GM18505 (cell line): ENCODE data around the gene CCL17.
"Not testable (repeated sequence)": the region's sequence is repeated elsewhere in the genome, so short reads cannot be mapped to it uniquely, and the experiment has no call there.

ENCODE experiments used
- ATAC-seq: cut with Tn5 transposase; IDR thresholded peaks from one replicate; pipeline ENCODE4 v1.9.1; 2021; ENCODE audit not compliant: unreplicated experiment
- POLR2A ChIP-seq: IDR thresholded peaks from 4 replicates; pipeline ENCODE4 v1.6.1; 2011; ENCODE audit warnings: borderline replicate concordance; ENCODE audit not compliant: insufficient read depth, insufficient read length; ENCODE audit errors: extremely low read depth

CCL17 gene

DNA sequence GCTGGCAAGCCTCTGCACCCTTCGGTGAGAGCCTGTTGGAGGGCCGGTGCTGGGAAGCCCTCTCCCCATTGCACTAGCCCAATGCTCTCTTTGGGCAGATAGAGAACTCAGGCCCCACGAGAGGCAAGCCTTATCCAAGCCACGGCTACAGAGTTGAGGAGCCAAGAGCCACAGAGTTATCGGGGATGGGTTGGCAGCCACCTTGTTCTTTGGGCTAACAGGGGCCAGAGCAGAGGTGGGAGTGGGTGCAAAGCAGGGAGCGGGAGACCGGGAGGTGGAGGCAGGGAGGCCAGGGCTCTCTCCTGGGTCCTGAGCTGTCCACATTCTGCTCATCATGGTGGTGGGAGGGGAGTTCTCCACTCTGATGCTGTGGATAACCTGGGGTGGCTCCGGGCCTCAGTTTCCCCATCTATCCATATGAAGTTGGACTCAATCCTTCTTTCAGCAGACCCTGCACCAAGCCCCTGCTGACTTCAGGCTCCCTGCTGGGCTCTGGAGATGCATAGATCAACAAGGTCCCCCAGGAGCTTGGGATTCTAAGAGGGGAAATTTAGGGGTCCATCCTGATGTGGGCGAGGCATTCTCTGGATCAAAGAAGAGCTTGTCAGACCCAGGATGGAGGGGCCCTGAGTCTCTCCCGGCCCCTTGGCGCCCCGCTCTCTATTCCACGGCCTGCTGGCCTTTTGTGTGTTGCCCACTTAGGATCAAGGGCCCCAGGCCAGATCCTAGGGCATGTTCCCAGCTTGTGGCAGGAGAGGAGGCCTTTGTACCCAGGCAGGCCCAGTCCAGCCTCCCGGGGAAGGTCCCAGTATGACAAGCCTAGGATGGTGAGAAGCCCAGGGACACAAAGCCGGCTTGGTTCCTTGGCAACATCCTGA is 32.8 kb upstream of the CCL17 start:
- no peak for ATAC-seq
- no peak for TF ChIP-seq POLR2A

- no peak for ATAC-seq
Observed at GRCh38 chr16:57372372-57373116, 32.0 kb upstream of the CCL17 start, which contains the start of gene CX3CL1. CX3CL1 (plus strand) TSS chr16:57372490; CDS start chr16:57372569, 79 bp downstream.

DNA sequence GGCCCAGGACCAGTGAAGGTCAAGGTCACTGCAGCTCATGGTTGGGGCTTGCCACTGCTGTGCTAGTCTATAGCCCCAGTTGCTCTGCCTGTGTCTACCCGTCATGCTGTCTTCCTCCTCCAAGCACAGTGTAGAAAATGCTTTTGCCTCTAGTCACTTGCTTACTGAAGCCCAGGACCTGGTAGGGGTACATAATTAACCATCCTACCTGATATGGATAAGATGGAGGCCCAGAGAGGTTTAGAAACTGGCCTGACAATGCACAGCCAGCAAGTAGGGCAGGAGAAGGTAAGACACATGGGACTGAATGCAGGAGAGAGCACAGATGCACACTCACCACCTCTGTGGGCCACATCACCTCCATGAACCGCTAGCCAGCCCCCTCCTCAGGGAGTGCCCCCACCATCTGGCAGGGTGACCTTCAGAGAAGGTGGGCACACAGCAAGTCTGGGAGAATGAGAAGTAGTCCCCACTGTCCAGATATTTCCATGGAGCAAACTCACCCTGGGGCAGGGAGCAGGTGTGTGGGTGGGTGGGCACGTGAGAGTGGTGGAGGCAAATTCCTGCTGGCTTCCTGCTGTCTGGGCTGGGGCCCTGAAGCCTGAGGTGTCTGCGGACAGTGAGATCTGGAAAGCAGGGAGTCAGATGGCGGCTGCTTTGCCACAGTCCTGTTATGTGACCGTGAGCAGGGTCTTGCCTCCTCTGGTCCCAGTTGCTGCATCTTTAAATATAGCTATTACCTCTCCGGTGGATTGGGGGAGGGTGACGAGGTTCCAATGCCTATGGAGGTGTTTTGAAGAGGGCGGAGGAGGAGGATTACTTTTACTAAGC is 31.2 kb upstream of the CCL17 start:
- no peak for TF ChIP-seq POLR2A
- ATAC-seq = no peak

More at GRCh38 chr16:57372372-57373116, 32.0 kb upstream of the CCL17 start, which contains the start of gene CX3CL1:
- TF ChIP-seq POLR2A = no peak

GRCh38 chr16:57374067-57374534 is 30.5 kb upstream of the CCL17 start:
- ATAC-seq = no peak
- TF ChIP-seq POLR2A = no peak

GRCh38 chr16:57374925-57375465 is 29.6 kb upstream of the CCL17 start:
- not testable (repeated sequence) for ATAC-seq

GRCh38 chr16:57376313-57376818 is 28.2 kb upstream of the CCL17 start:
- ATAC-seq = no peak
- no peak for TF ChIP-seq POLR2A

GRCh38 chr16:57377080-57377841 is 27.3 kb upstream of the CCL17 start:
- ATAC-seq = peak; percentile 70
- no peak for TF ChIP-seq POLR2A

DNA sequence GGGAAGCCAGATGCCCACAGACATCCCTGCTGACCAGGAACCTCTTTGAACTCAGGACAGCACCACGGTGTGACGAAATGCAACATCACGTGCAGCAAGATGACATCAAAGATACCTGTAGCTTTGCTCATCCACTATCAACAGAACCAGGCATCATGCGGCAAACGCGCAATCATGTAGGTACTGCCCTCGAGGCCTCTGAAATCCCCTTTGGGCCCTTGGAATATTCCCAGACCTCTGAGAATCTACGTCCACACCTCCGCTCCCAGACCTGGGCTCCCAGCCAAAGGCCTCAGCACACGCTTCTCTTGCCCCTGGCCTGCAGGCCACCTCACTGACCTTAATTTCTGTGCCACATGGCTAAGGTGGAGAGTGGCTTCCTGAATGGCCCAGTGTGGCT is 25.0 kb upstream of the CCL17 start:
- no peak for TF ChIP-seq POLR2A
- ATAC-seq = no peak

DNA sequence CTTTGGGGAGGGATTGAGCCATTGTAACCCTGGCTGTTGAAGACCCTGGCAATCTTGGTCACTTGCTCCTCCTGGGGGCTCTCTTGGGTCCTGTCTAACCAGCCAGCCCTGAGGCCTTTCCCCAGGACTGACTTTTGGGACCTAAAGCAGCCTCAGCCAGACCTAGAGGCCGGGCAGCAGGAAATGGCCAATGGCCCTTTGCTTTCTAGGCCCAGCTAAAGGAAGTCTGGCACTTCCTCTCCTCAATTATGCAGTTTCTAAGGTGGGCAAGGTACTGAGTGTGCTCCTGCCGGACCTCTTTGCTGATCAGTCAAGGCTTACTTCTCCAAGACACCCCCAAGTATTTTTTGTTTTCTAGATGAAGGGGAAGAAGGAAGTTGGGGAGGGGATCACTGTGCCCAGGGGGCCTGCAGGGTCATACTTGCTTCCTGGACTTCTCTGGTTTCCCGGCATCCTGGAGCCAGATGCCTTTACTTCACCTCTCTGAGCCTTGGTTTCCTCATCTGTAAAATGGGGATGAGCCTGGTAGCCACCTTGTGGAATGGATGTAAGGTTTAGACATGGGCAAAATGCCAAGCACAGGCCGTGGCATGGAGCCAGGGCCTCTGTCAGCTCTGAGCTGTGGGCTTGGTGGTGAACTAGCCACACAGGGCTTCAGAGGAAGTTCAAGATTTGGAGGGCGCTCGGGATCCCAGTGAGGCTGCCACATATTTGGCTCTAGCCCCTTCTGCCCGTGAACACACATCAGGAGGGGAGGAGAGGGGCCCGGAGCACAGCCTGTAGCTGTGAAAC is 23.7 kb upstream of the CCL17 start:
- no peak for TF ChIP-seq POLR2A
- ATAC-seq = no peak

GRCh38 chr16:57381791-57382534 is 22.6 kb upstream of the CCL17 start:
- no peak for ATAC-seq
- TF ChIP-seq POLR2A = no peak
